ENCODE measurements around the gene CEACAM18. TPM values are rescaled to one million over a fixed set of nuclear protein-coding genes. Genes with fewer than 3 reads are reported as not detected.

Gene CEACAM18
- total RNA-seq, 4 donors from 2014 or later, result 2.4 to 4.4 (median 2.5) TPM

GRCh38 chr19:51503286-51503817, 25.0 kb downstream of the CEACAM18 start:
- DNase-seq, result no peak
- TF ChIP-seq CTCF (IDR thresholded peaks at IDR 0.05) (no peak), POLR2A (IDR thresholded peaks at IDR 0.05) (no peak)
- Histone ChIP-seq H3K36me3 (no peaks in the 10 kb centered on the region), H3K4me1 (no peaks in the 10 kb centered on the region), H3K9me3 (no peaks in the 10 kb centered on the region), H3K27ac (no peak overlapping the region), H3K27me3 (no peaks in the 10 kb centered on the region), H3K4me3 (no peak overlapping the region)

- no peaks in the 10 kb centered on the region for H3K9me3 ChIP-seq
- H3K27me3 ChIP-seq, result no peaks in the 10 kb centered on the region
- H3K4me3 ChIP-seq, result no peak overlapping the region
- no peak for TF ChIP-seq POLR2A (IDR thresholded peaks at IDR 0.05)
- no peak for TF ChIP-seq CTCF (IDR thresholded peaks at IDR 0.05)
- no peaks in the 10 kb centered on the region for H3K4me1 ChIP-seq
- H3K27ac ChIP-seq, result no peak overlapping the region
- H3K36me3 ChIP-seq, result no peaks in the 10 kb centered on the region
- DNase-seq, result no peak
Measured at GRCh38 chr19:51503896-51504295, 25.6 kb downstream of the CEACAM18 start.

GRCh38 chr19:51505904-51506303, 27.6 kb downstream of the CEACAM18 start:
- TF ChIP-seq POLR2A (IDR thresholded peaks at IDR 0.05) (no peak), CTCF (IDR thresholded peaks at IDR 0.05) (no peak)
- DNase-seq, result no peak
- no peaks in the 10 kb centered on the region for H3K4me1 ChIP-seq
- H3K36me3 ChIP-seq, result no peaks in the 10 kb centered on the region
- no peak overlapping the region for H3K27ac ChIP-seq
- H3K9me3 ChIP-seq, result no peaks in the 10 kb centered on the region
- H3K27me3 ChIP-seq, result no peaks in the 10 kb centered on the region
- no peak overlapping the region for H3K4me3 ChIP-seq

- no peaks in the 10 kb centered on the region for H3K4me1 ChIP-seq
- no peaks in the 10 kb centered on the region for H3K36me3 ChIP-seq
- H3K27me3 ChIP-seq, result no peaks in the 10 kb centered on the region
- DNase-seq, result no peak
- no peaks in the 10 kb centered on the region for H3K9me3 ChIP-seq
- H3K4me3 ChIP-seq, result no peak overlapping the region
- peak overlapping the region in 2 of 4 donors; percentile 25 to 52 for H3K27ac ChIP-seq
- no peak for TF ChIP-seq CTCF (IDR thresholded peaks at IDR 0.05)
- TF ChIP-seq POLR2A (IDR thresholded peaks at IDR 0.05), result no peak
Measured at GRCh38 chr19:51507192-51507591, 28.9 kb downstream of the CEACAM18 start.

- H3K4me1 ChIP-seq, result no peaks in the 10 kb centered on the region
- TF ChIP-seq CTCF (IDR thresholded peaks at IDR 0.05) (peak in 3 of 6 experiments; percentile 9 to 20 (median 18)), POLR2A (IDR thresholded peaks at IDR 0.05) (no peak)
- peak overlapping the region in 2 of 4 donors; percentile 25 to 52 for H3K27ac ChIP-seq
- H3K4me3 ChIP-seq, result no peak overlapping the region
- peak in 1 of 3 donors; percentile 65 for DNase-seq
- H3K36me3 ChIP-seq, result no peaks in the 10 kb centered on the region
- no peaks in the 10 kb centered on the region for H3K9me3 ChIP-seq
- H3K27me3 ChIP-seq, result no peaks in the 10 kb centered on the region
Measured at GRCh38 chr19:51507640-51508058, 29.3 kb downstream of the CEACAM18 start.

Data from Peyer's patch (tissue), 4 donors.